Measurements from ENCODE around the gene U2AF2.
A peak's percentile ranks its signal among the peaks of the same experiment; 100 is the strongest.

U2AF2 gene

GRCh38 chr19:55655648-55656040 is 809 bp downstream of the U2AF2 start:
- Histone ChIP-seq H3K4me3 (replicated peaks; ENCODE audit: low read depth, low read length) (peak overlapping the region; percentile 77), H3K36me3 (ENCODE audit: control insufficient read depth, insufficient read depth, low read length) (peaks cover 22% of the 10 kb centered on the region), H3K27me3 (replicated peaks; ENCODE audit: control insufficient read depth, insufficient read depth, low read length) (no peaks in the 10 kb centered on the region)
- no peak for TF ChIP-seq CTCF (IDR thresholded peaks at IDR 0.05; ENCODE audit: insufficient read depth, low read length, poor library complexity, severe bottlenecking)
- no peak for DNase-seq (ENCODE audit: extremely low read depth, insufficient read length)

- no peak for TF ChIP-seq CTCF (IDR thresholded peaks at IDR 0.05; ENCODE audit: insufficient read depth, low read length, poor library complexity, severe bottlenecking)
- H3K36me3 ChIP-seq (ENCODE audit: control insufficient read depth, insufficient read depth, low read length) = peaks cover 26% of the 10 kb centered on the region
- H3K4me3 ChIP-seq (replicated peaks; ENCODE audit: low read depth, low read length) = peak overlapping the region; percentile 77
- DNase-seq (ENCODE audit: extremely low read depth, insufficient read length) = no peak
- H3K27me3 ChIP-seq (replicated peaks; ENCODE audit: control insufficient read depth, insufficient read depth, low read length) = no peaks in the 10 kb centered on the region
These were observed 1.7 kb downstream of the U2AF2 start for GRCh38 chr19:55656552-55656951.

GRCh38 chr19:55656988-55657747 is 2.3 kb downstream of the U2AF2 start:
- DNase-seq (ENCODE audit: extremely low read depth, insufficient read length) = no peak
- no peak for TF ChIP-seq CTCF (IDR thresholded peaks at IDR 0.05; ENCODE audit: insufficient read depth, low read length, poor library complexity, severe bottlenecking)
- Histone ChIP-seq H3K27me3 (replicated peaks; ENCODE audit: control insufficient read depth, insufficient read depth, low read length) (no peaks in the 10 kb centered on the region), H3K36me3 (ENCODE audit: control insufficient read depth, insufficient read depth, low read length) (peaks cover 28% of the 10 kb centered on the region), H3K4me3 (replicated peaks; ENCODE audit: low read depth, low read length) (peak overlapping the region; percentile 77)

- Histone ChIP-seq H3K4me3 (replicated peaks; ENCODE audit: low read depth, low read length) (peak overlapping the region; percentile 77), H3K36me3 (ENCODE audit: control insufficient read depth, insufficient read depth, low read length) (peaks cover 41% of the 10 kb centered on the region), H3K27me3 (replicated peaks; ENCODE audit: control insufficient read depth, insufficient read depth, low read length) (no peaks in the 10 kb centered on the region)
- TF ChIP-seq CTCF (IDR thresholded peaks at IDR 0.05; ENCODE audit: insufficient read depth, low read length, poor library complexity, severe bottlenecking) = no peak
- no peak for DNase-seq (ENCODE audit: extremely low read depth, insufficient read length)
These were observed 4.1 kb downstream of the U2AF2 start for GRCh38 chr19:55658846-55659459.

- Histone ChIP-seq H3K27me3 (replicated peaks; ENCODE audit: control insufficient read depth, insufficient read depth, low read length) (no peaks in the 10 kb centered on the region), H3K4me3 (replicated peaks; ENCODE audit: low read depth, low read length) (no peak overlapping the region), H3K36me3 (ENCODE audit: control insufficient read depth, insufficient read depth, low read length) (peaks cover 48% of the 10 kb centered on the region)
- TF ChIP-seq CTCF (IDR thresholded peaks at IDR 0.05; ENCODE audit: insufficient read depth, low read length, poor library complexity, severe bottlenecking) = no peak
- no peak for DNase-seq (ENCODE audit: extremely low read depth, insufficient read length)
These were observed 5.0 kb downstream of the U2AF2 start for GRCh38 chr19:55659822-55660221.
